Stimulated activated CD4-positive, alpha-beta T cell treated with anti-CD3 and anti-CD28 coated beads, Interleukin-2, amount 100 ng/mL, for 4 hours (primary cell): ENCODE results near the gene PRTFDC1.
"Not testable (repeated sequence)": the region's sequence is repeated elsewhere in the genome, so short reads cannot be mapped to it uniquely, and the experiment has no call there.

ENCODE experiments used
- DNase-seq: peaks from one replicate; pipeline ENCODE4 v3.0.0-alpha.2; 2020; ENCODE audit warnings: low read depth

The PRTFDC1 gene

GRCh38 chr10:24965051-24965450, 12.6 kb upstream of the PRTFDC1 start:
- DNase-seq: no peak

- DNase-seq: no peak
Measured at GRCh38 chr10:24963521-24964041, 11.2 kb upstream of the PRTFDC1 start.

- DNase-seq: no peak
Measured at GRCh38 chr10:24962995-24963394, 10.6 kb upstream of the PRTFDC1 start.

- no peak for DNase-seq
Measured at GRCh38 chr10:24961582-24961981, 9.2 kb upstream of the PRTFDC1 start.

GRCh38 chr10:24959382-24959730, 7.0 kb upstream of the PRTFDC1 start:
- no peak for DNase-seq

GRCh38 chr10:24958721-24959381, 6.4 kb upstream of the PRTFDC1 start:
- DNase-seq: no peak

- no peak for DNase-seq
Measured at GRCh38 chr10:24958091-24958720, 5.8 kb upstream of the PRTFDC1 start.

GRCh38 chr10:24957624-24958051, 5.2 kb upstream of the PRTFDC1 start:
- not testable (repeated sequence) for DNase-seq

- no peak for DNase-seq
Measured at GRCh38 chr10:24953675-24954074, 1.3 kb upstream of the PRTFDC1 start.

GRCh38 chr10:24952707-24953645, 570 bp upstream of the PRTFDC1 start:
- peak; percentile 32 for DNase-seq

- no peak for DNase-seq
Measured at GRCh38 chr10:24951201-24952142, 934 bp downstream of the PRTFDC1 start.

- no peak for DNase-seq
Measured at GRCh38 chr10:24950439-24950838, 2.0 kb downstream of the PRTFDC1 start.

GRCh38 chr10:24949616-24950015, 2.8 kb downstream of the PRTFDC1 start:
- DNase-seq: no peak

- DNase-seq: no peak
Measured at GRCh38 chr10:24947304-24948097, 4.9 kb downstream of the PRTFDC1 start.

GRCh38 chr10:24944512-24945255, 7.7 kb downstream of the PRTFDC1 start:
- DNase-seq: no peak

- no peak for DNase-seq
Measured at GRCh38 chr10:24938525-24938924, 13.9 kb downstream of the PRTFDC1 start.

- DNase-seq: no peak
Measured at GRCh38 chr10:24938076-24938475, 14.3 kb downstream of the PRTFDC1 start.

GRCh38 chr10:24935504-24936292, 16.7 kb downstream of the PRTFDC1 start:
- no peak for DNase-seq

- no peak for DNase-seq
Measured at GRCh38 chr10:24931236-24931635, 21.2 kb downstream of the PRTFDC1 start.
